GM18499 (cell line): ENCODE measurements around the gene CORT.
"Not testable (repeated sequence)": the region's sequence is repeated elsewhere in the genome, so short reads cannot be mapped to it uniquely, and the experiment has no call there.

Experiments used
- ATAC-seq: cut with Tn5 transposase; IDR thresholded peaks from one replicate; pipeline ENCODE4 v1.9.1; 2021; ENCODE audit warnings: moderate number of reproducible peaks; ENCODE audit not compliant: insufficient read depth, unreplicated experiment

The CORT gene

GRCh38 chr1:10449751-10450150 lies at the start of gene CORT:
Gene CORT (plus strand): TSS chr1:10450031. CDS start chr1:10450224, 193 bp downstream.
- no peak for ATAC-seq

- ATAC-seq, result no peak
These were observed 48.5 kb upstream of the CORT start for GRCh38 chr1:10401281-10401680.

- ATAC-seq, result no peak
These were observed 47.0 kb upstream of the CORT start for GRCh38 chr1:10402729-10403274.

GRCh38 chr1:10407201-10407600 lies 42.6 kb upstream of the CORT start:
- no peak for ATAC-seq

- ATAC-seq, result no peak
These were observed 34.5 kb upstream of the CORT start for GRCh38 chr1:10415211-10415930.

GRCh38 chr1:10415967-10416366 lies 33.9 kb upstream of the CORT start:
- not testable (repeated sequence) for ATAC-seq

- ATAC-seq, result not testable (repeated sequence)
These were observed 31.1 kb upstream of the CORT start for GRCh38 chr1:10418741-10419140.

GRCh38 chr1:10419351-10419750 lies 30.5 kb upstream of the CORT start:
- no peak for ATAC-seq

- ATAC-seq, result no peak
These were observed 28.2 kb upstream of the CORT start for GRCh38 chr1:10421637-10422036.

- ATAC-seq, result no peak
These were observed 25.8 kb upstream of the CORT start for GRCh38 chr1:10424034-10424433.

- ATAC-seq, result no peak
These were observed 25.2 kb upstream of the CORT start for GRCh38 chr1:10424651-10425050.

GRCh38 chr1:10425826-10426534 lies 23.9 kb upstream of the CORT start:
- ATAC-seq, result not testable (repeated sequence)

- ATAC-seq, result not testable (repeated sequence)
These were observed 23.3 kb upstream of the CORT start for GRCh38 chr1:10426535-10426848.

GRCh38 chr1:10428984-10429383 lies 20.8 kb upstream of the CORT start:
- no peak for ATAC-seq

- ATAC-seq, result no peak
These were observed 20.0 kb upstream of the CORT start for GRCh38 chr1:10429868-10430215.

GRCh38 chr1:10430216-10431069 lies 19.4 kb upstream of the CORT start, which contains the start of gene CENPS:
Gene CENPS (plus strand): TSS chr1:10430433. CDS start chr1:10430518, 85 bp downstream.
- no peak for ATAC-seq

- no peak for ATAC-seq
These were observed 18.6 kb upstream of the CORT start for GRCh38 chr1:10431070-10431730.

- ATAC-seq, result no peak
These were observed 16.7 kb upstream of the CORT start for GRCh38 chr1:10432910-10433700.

- ATAC-seq, result no peak
These were observed 16.0 kb upstream of the CORT start for GRCh38 chr1:10433790-10434189.
